Astrocyte of the cerebellum (primary cell): ENCODE results near the gene DNTTIP2.
A peak's percentile ranks its signal among the peaks of the same experiment; 100 is the strongest.

Source experiments
- DNase-seq: peaks from one replicate; pipeline ENCODE4 v3.0.0-alpha.2; 2011; ENCODE audit warnings: low read depth
- H3K4me3 ChIP-seq: 2 replicates; pipeline ENCODE4 v1.5.1; 2011; ENCODE audit warnings: mild to moderate bottlenecking, low read depth, low read length, moderate library complexity
- CTCF ChIP-seq: IDR thresholded peaks from 2 replicates; pipeline ENCODE4 v1.5.1; 2012; ENCODE audit warnings: low read length, low read depth, moderate library complexity, mild to moderate bottlenecking; ENCODE audit errors: missing control alignments
- in situ Hi-C: cut with HindIII; loops from 2 replicates; pipeline ENCODE4 v1.10.0; 2017; ENCODE audit warnings: low sequenced_read_pairs

Gene DNTTIP2

GRCh38 chr1:93848350-93848883, 30.6 kb downstream of the DNTTIP2 start:
- no peak for TF ChIP-seq CTCF
- in situ Hi-C loops, result loop anchor here (25.0 kb wide), 1 partner anchor 186 kb away; no protein-coding TSS in a partner anchor

GRCh38 chr1:93847811-93848288, 31.2 kb downstream of the DNTTIP2 start:
- H3K4me3 ChIP-seq, result peak overlapping the region; percentile 69
- TF ChIP-seq CTCF, result no peak
- peak; percentile 9 for DNase-seq
- in situ Hi-C loops, result loop anchor here (25.0 kb wide), 1 partner anchor 186 kb away; no protein-coding TSS in a partner anchor

More at GRCh38 chr1:93848350-93848883, 30.6 kb downstream of the DNTTIP2 start:
- DNase-seq, result no peak
- H3K4me3 ChIP-seq, result peak overlapping the region; percentile 69

GRCh38 chr1:93846992-93847810, 31.8 kb downstream of the DNTTIP2 start:
- in situ Hi-C loops, result loop anchor here (25.0 kb wide), 1 partner anchor 185 kb away; no protein-coding TSS in a partner anchor
- DNase-seq, result peak; percentile 70
- H3K4me3 ChIP-seq, result peak overlapping the region; percentile 69
- TF ChIP-seq CTCF, result no peak

- TF ChIP-seq CTCF, result peak; percentile 17
- H3K4me3 ChIP-seq, result peak overlapping the region; percentile 69
- in situ Hi-C loops, result loop anchor here (25.0 kb wide), 1 partner anchor 184 kb away; no protein-coding TSS in a partner anchor
- peak; percentile 40 for DNase-seq
Measured at GRCh38 chr1:93846206-93846991, 32.6 kb downstream of the DNTTIP2 start.

GRCh38 chr1:93845538-93846205, 33.3 kb downstream of the DNTTIP2 start:
- in situ Hi-C loops, result loop anchor here (25.0 kb wide), 1 partner anchor 183 kb away; no protein-coding TSS in a partner anchor
- DNase-seq, result peak; percentile 73
- no peak for TF ChIP-seq CTCF
- H3K4me3 ChIP-seq, result peak overlapping the region; percentile 69
